HepG2 (cell line): Measurements from ENCODE around the gene KCNQ5. TPM values are rescaled to one million over a fixed set of nuclear protein-coding genes. Genes with fewer than 3 reads are reported as not detected.

Experiments
- ATAC-seq: fragments of 200-7000 bp; cut with Tn5 transposase; 3 replicates; pipeline ENCODE4 v1.9.1; 2020; ENCODE audit warnings: mild to moderate bottlenecking, moderate library complexity
- BruUV-seq: library from RNA; stranded (reverse); fragments of 400-500 nt; replicated peaks from 2 replicates; lab custom pipeline; 2021; lab: Mats Ljungman, UMichigan
- CTCF ChIA-PET: fragments of 300-600 bp; formaldehyde crosslinking; extraction: SDS; loops from one replicate; lab custom pipeline; 2021; ENCODE audit warnings: low total read pairs, inconsistent platforms, low intra/inter-chr PET ratio; lab: Yijun Ruan, JAX
- POLR2A ChIA-PET: fragments of 350-600 bp; sonication (Branson Sonifier 250); formaldehyde crosslinking; loops from one replicate; lab custom pipeline; 2020; ENCODE audit warnings: antibody characterized with exemption, inconsistent platforms; lab: Yijun Ruan, JAX
- DNase-seq: peaks from one replicate; pipeline ENCODE4 v3.0.0-alpha.2; 2015; ENCODE audit warnings: low spot score
- FAIRE-seq: peaks from 3 replicates; lab custom pipeline; 2011; peaks lifted over from hg19 to GRCh38; lab: Jason Lieb, UNC
- H2AFZ ChIP-seq: one replicate; pipeline ENCODE4 v1.6.1; 2011; ENCODE audit warnings: low read length, inconsistent platforms
- H3K27ac ChIP-seq: fragments of 300-600 bp; 3 replicates; pipeline ENCODE4 v1.8.0; 2011; ENCODE audit warnings: mixed run types, mild to moderate bottlenecking, mixed read lengths, low read length, inconsistent platforms; ENCODE audit not compliant: insufficient read depth; ENCODE audit errors: extremely low read length
- H3K27me3 ChIP-seq, 2 experiments: fragments of 200-600 bp in 1 of 2; 2 replicates in 1 of 2; 3 replicates in 1 of 2; pipeline versions ENCODE4 v1.6.0 to v1.8.0; 2011; ENCODE audit warnings: low read length in 2 of 2, mild to moderate bottlenecking in 2 of 2, moderate library complexity in 2 of 2, inconsistent platforms in 1 of 2; ENCODE audit not compliant: insufficient read depth in 2 of 2, control insufficient read depth in 1 of 2
- H3K36me3 ChIP-seq, 2 experiments: fragments of 200-600 bp in 1 of 2; replicated peaks in 1 of 2; 2 replicates in 1 of 2; 3 replicates in 1 of 2; pipeline versions ENCODE4 v1.5.1 to v1.8.0; 2011; ENCODE audit warnings: low read length in 2 of 2, inconsistent platforms in 1 of 2; ENCODE audit not compliant: insufficient read depth in 2 of 2, control insufficient read depth in 1 of 2
- H3K4me1 ChIP-seq: 2 replicates; pipeline ENCODE4 v1.5.1; 2012; ENCODE audit warnings: low read length, inconsistent platforms; ENCODE audit not compliant: insufficient read depth
- H3K4me2 ChIP-seq: 2 replicates; pipeline ENCODE4 v1.6.0; 2011; ENCODE audit warnings: low read depth, low read length, inconsistent platforms
- H3K4me3 ChIP-seq, 3 experiments: fragments of 200-600 bp in 1 of 3; sonication (generic), shearing (Covaris generic) in 1 of 3; replicated peaks in 1 of 3; 2 replicates each; pipeline ENCODE4 v1.5.1; 2011 to 2016; ENCODE audit warnings: low read length in 3 of 3, inconsistent platforms in 2 of 3, low read depth in 2 of 3, mild to moderate bottlenecking in 2 of 3, control low read depth in 1 of 3, mixed read lengths in 1 of 3; ENCODE audit not compliant: insufficient read depth in 1 of 3
- H3K79me2 ChIP-seq: one replicate; pipeline ENCODE4 v1.6.1; 2011; ENCODE audit warnings: low read length, inconsistent platforms; ENCODE audit not compliant: insufficient read depth
- H3K9ac ChIP-seq: 2 replicates; pipeline ENCODE4 v1.6.0; 2011; ENCODE audit warnings: mild to moderate bottlenecking, low read depth, low read length, inconsistent platforms; ENCODE audit not compliant: insufficient read depth
- H3K9me3 ChIP-seq: 2 replicates; pipeline ENCODE4 v1.5.1; 2012; ENCODE audit warnings: mild to moderate bottlenecking, low read length
- H4K20me1 ChIP-seq: 2 replicates; pipeline ENCODE4 v1.6.0; 2011; ENCODE audit warnings: inconsistent platforms, mild to moderate bottlenecking, low read length, moderate library complexity; ENCODE audit not compliant: insufficient read depth
- ATF1 ChIP-seq: IDR thresholded peaks from 2 replicates; pipeline ENCODE4 v1.6.1; 2016; ENCODE audit warnings: mild to moderate bottlenecking, control low read depth
- CBFB ChIP-seq: sonication (generic); formaldehyde crosslinking; IDR thresholded peaks from 2 replicates; pipeline ENCODE4 v1.4.0; 2020; ENCODE audit warnings: missing genetic modification reagents
- EED ChIP-seq: sonication (generic); formaldehyde crosslinking; IDR thresholded peaks from 2 replicates; pipeline ENCODE4 v1.5.0; 2020; ENCODE audit warnings: mild to moderate bottlenecking, missing genetic modification reagents
- HNRNPLL ChIP-seq: fragments of 200-400 bp; formaldehyde crosslinking; IDR thresholded peaks from 2 replicates; pipeline ENCODE4 v1.6.1; 2017; ENCODE audit warnings: mild to moderate bottlenecking, low read depth, low read length; ENCODE audit not compliant: poor library complexity, severe bottlenecking
- MYNN ChIP-seq: sonication (generic); formaldehyde crosslinking; IDR thresholded peaks from 2 replicates; pipeline ENCODE4 v1.4.0; 2020; ENCODE audit warnings: mild to moderate bottlenecking, low read depth, missing genetic modification reagents
- ZFP82 ChIP-seq: sonication (generic); formaldehyde crosslinking; IDR thresholded peaks from 2 replicates; pipeline ENCODE4 v1.5.1; 2020; ENCODE audit warnings: mild to moderate bottlenecking, missing genetic modification reagents, borderline replicate concordance
- ZNF343 ChIP-seq: sonication (generic); formaldehyde crosslinking; IDR thresholded peaks from 2 replicates; pipeline ENCODE4 v1.4.0; 2020; ENCODE audit warnings: mild to moderate bottlenecking, missing genetic modification reagents
- ZNF44 ChIP-seq: sonication (generic); formaldehyde crosslinking; IDR thresholded peaks from 2 replicates; pipeline ENCODE4 v1.5.1; 2020; ENCODE audit warnings: mild to moderate bottlenecking, missing genetic modification reagents
- ZNF570 ChIP-seq: sonication (generic); formaldehyde crosslinking; IDR thresholded peaks from 2 replicates; pipeline ENCODE4 v1.4.0; 2020; ENCODE audit warnings: mild to moderate bottlenecking, missing genetic modification reagents, borderline replicate concordance
- ZSCAN21 ChIP-seq: sonication (generic); formaldehyde crosslinking; IDR thresholded peaks from 2 replicates; pipeline ENCODE4 v1.8.0; 2022; ENCODE audit warnings: mild to moderate bottlenecking, missing genetic modification reagents, moderate library complexity, borderline replicate concordance
- WGBS: methylation state at CpG from one replicate; pipeline ENCODE4 v1.1.6; 2017; ENCODE audit warnings: low lambda C conversion rate; 5-methylcytosine and 5-hydroxymethylcytosine counted together
- in situ Hi-C: cut with HindIII; loops from 2 replicates; pipeline ENCODE4 v1.10.0; 2017; ENCODE audit warnings: low pct_unique_long_range_greater_than_20kb; ENCODE audit not compliant: extremely low pct_ligation_motif_present
- intact Hi-C: fragments of 100-400 bp; cut with micrococcal nuclease; formaldehyde crosslinking; loops from one replicate; pipeline ENCODE4 v1.10.0; 2022; ENCODE audit not compliant: unreplicated experiment
- polyA plus RNA-seq, 8 experiments: library from polyadenylated mRNA; depleted of rRNA in 3 of 8; stranded (reverse) in 7 of 8; unstranded in 1 of 8; fragments of >200 nt; fragmentation: Illumina TruSeq in 4 of 8; extraction: Trizol in 4 of 8; gene quantifications; 2 replicates each; pipeline versions ENCODE4 v1.2.1 to v1.2.3, GENCODE V29; 2011 to 2016; ENCODE audit warnings: low read depth in 4 of 8, missing spikeins in 1 of 8, mixed read lengths in 1 of 8; ENCODE audit not compliant: insufficient read depth in 1 of 8
- total RNA-seq, 5 experiments: library from RNA; depleted of rRNA; stranded (reverse); fragments of >200 nt; fragmentation: Illumina TruSeq; extraction: Trizol; gene quantifications; 2 replicates each; pipeline ENCODE4 v1.2.3, GENCODE V29; 2016; ENCODE audit warnings: low read depth in 1 of 5
- TF ChIP-seq, protein P1 (sequence below): sonication (generic); formaldehyde crosslinking; IDR thresholded peaks from 2 replicates; pipeline ENCODE4 v1.4.0; 2020; ENCODE audit warnings: missing genetic modification reagents
- TF ChIP-seq, protein P2 (sequence below): sonication (generic); formaldehyde crosslinking; IDR thresholded peaks from 2 replicates; pipeline ENCODE4 v1.5.1; 2020; ENCODE audit warnings: mild to moderate bottlenecking, missing genetic modification reagents, moderate library complexity
- TF ChIP-seq, protein P3 (sequence below): sonication (generic); formaldehyde crosslinking; IDR thresholded peaks from 2 replicates; pipeline ENCODE4 v1.5.1; 2020; ENCODE audit warnings: missing genetic modification reagents, mild to moderate bottlenecking, borderline replicate concordance

Gene KCNQ5
- total and polyA plus RNA-seq, 2 of the 13 experiments (the other 11 are each of a cell fraction or from before 2014, with no cell fraction given): 0.04 TPM; not detected in 1

DNA sequence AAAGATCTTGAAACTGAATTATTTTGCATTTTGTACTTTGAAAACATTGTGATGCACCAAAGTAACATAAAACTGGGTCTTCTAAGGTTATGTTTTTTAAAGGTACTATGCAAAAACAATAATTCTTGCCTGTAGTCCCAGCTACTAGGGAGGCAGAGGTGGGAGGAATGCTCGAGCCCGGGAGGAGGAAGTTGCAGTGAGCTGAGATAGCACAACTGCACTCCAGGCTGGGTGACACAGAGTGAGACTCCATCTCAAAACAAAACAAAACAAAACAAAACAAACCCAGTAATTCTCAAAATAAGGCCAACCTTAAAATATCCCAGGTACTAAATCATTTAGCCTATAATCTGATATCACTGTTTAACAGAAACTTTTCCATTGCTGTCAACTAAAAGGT, 333.8 kb downstream of the KCNQ5 start:
- 0% methylated on average over 2 of the region's 2 CpGs for WGBS

More for the DNA sequence above, 333.8 kb downstream of the KCNQ5 start:
- no peaks in the 10 kb centered on the region for H4K20me1 ChIP-seq
- H3K27me3 ChIP-seq: no peaks in the 10 kb centered on the region
- H3K27ac ChIP-seq: no peak overlapping the region
- H3K79me2 ChIP-seq: no peaks in the 10 kb centered on the region
- no peak overlapping the region for H3K9ac ChIP-seq
- POLR2A ChIA-PET: no interaction called here
- intact Hi-C loops: no loop called here
- no peak for ATAC-seq
- TF ChIP-seq EED (CRISPR knock-in tag) (no peak), ZNF44 (CRISPR knock-in tag) (no peak), ZNF570 (CRISPR knock-in tag) (no peak), HNRNPLL (no peak), ATF1 (no peak), MYNN (CRISPR knock-in tag) (no peak), ZFP82 (no peak), ZSCAN21 (no peak), CBFB (CRISPR knock-in tag) (no peak), ZNF343 (CRISPR knock-in tag) (no peak)
- TF ChIP-seq, protein P1, sequence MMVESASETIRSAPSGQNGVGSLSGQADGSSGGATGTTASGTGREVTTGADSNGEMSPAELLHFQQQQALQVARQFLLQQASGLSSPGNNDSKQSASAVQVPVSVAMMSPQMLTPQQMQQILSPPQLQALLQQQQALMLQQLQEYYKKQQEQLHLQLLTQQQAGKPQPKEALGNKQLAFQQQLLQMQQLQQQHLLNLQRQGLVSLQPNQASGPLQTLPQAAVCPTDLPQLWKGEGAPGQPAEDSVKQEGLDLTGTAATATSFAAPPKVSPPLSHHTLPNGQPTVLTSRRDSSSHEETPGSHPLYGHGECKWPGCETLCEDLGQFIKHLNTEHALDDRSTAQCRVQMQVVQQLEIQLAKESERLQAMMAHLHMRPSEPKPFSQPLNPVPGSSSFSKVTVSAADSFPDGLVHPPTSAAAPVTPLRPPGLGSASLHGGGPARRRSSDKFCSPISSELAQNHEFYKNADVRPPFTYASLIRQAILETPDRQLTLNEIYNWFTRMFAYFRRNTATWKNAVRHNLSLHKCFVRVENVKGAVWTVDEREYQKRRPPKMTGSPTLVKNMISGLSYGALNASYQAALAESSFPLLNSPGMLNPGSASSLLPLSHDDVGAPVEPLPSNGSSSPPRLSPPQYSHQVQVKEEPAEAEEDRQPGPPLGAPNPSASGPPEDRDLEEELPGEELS (CRISPR knock-in tag): no peak
- TF ChIP-seq, protein P2, sequence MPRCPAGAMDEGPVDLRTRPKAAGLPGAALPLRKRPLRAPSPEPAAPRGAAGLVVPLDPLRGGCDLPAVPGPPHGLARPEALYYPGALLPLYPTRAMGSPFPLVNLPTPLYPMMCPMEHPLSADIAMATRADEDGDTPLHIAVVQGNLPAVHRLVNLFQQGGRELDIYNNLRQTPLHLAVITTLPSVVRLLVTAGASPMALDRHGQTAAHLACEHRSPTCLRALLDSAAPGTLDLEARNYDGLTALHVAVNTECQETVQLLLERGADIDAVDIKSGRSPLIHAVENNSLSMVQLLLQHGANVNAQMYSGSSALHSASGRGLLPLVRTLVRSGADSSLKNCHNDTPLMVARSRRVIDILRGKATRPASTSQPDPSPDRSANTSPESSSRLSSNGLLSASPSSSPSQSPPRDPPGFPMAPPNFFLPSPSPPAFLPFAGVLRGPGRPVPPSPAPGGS (CRISPR knock-in tag): no peak
- TF ChIP-seq, protein P3, sequence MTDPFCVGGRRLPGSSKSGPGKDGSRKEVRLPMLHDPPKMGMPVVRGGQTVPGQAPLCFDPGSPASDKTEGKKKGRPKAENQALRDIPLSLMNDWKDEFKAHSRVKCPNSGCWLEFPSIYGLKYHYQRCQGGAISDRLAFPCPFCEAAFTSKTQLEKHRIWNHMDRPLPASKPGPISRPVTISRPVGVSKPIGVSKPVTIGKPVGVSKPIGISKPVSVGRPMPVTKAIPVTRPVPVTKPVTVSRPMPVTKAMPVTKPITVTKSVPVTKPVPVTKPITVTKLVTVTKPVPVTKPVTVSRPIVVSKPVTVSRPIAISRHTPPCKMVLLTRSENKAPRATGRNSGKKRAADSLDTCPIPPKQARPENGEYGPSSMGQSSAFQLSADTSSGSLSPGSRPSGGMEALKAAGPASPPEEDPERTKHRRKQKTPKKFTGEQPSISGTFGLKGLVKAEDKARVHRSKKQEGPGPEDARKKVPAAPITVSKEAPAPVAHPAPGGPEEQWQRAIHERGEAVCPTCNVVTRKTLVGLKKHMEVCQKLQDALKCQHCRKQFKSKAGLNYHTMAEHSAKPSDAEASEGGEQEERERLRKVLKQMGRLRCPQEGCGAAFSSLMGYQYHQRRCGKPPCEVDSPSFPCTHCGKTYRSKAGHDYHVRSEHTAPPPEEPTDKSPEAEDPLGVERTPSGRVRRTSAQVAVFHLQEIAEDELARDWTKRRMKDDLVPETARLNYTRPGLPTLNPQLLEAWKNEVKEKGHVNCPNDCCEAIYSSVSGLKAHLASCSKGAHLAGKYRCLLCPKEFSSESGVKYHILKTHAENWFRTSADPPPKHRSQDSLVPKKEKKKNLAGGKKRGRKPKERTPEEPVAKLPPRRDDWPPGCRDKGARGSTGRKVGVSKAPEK (CRISPR knock-in tag): no peak
- TF ChIP-seq, all 625 proteins: peak for 0
- CTCF ChIA-PET: no interaction called here
- FAIRE-seq (no peak), DNase-seq (no peak)
- Histone ChIP-seq H3K9me3 (no peaks in the 10 kb centered on the region), H3K4me1 (no peaks in the 10 kb centered on the region), H3K4me3 (no peak overlapping the region), H3K36me3 (no peaks in the 10 kb centered on the region), H3K4me2 (no peak overlapping the region), H2AFZ (no peak overlapping the region)
- in situ Hi-C loops: no loop called here
- no TSS peak for BruUV-seq
